Mesendoderm (in vitro differentiated cells): Measurements from ENCODE around the gene GJB3.

Source experiments
- DNase-seq: peaks from one replicate; pipeline ENCODE4 v3.0.0; 2013
- H2AK5ac ChIP-seq: 2 replicates; pipeline ENCODE4 v1.6.1; 2013; ENCODE audit warnings: low read length, inconsistent platforms
- H2BK120ac ChIP-seq: 2 replicates; pipeline ENCODE4 v1.6.1; 2013; ENCODE audit warnings: low read depth, mild to moderate bottlenecking, low read length, moderate library complexity, mixed read lengths
- H2BK15ac ChIP-seq: replicated peaks from 2 replicates; pipeline ENCODE4 v1.6.1; 2013; ENCODE audit warnings: low read depth, mild to moderate bottlenecking, moderate library complexity
- H2BK5ac ChIP-seq: 2 replicates; pipeline ENCODE4 v1.6.1; 2013; ENCODE audit warnings: low read length, inconsistent platforms
- H3K18ac ChIP-seq: 2 replicates; pipeline ENCODE4 v1.6.1; 2013; ENCODE audit warnings: mild to moderate bottlenecking, low read length, mixed read lengths
- H3K23ac ChIP-seq: one replicate; pipeline ENCODE4 v1.6.1; 2013; ENCODE audit warnings: low read length
- H3K27ac ChIP-seq: 2 replicates; pipeline ENCODE4 v1.5.1; 2013; ENCODE audit warnings: low read depth, mild to moderate bottlenecking, inconsistent platforms, low read length, moderate library complexity
- H3K27me3 ChIP-seq: 2 replicates; pipeline ENCODE4 v1.6.1; 2013; ENCODE audit warnings: low read length, control low read depth, mild to moderate bottlenecking, inconsistent platforms; ENCODE audit not compliant: insufficient read depth, poor library complexity
- H3K36me3 ChIP-seq: 2 replicates; pipeline ENCODE4 v1.6.1; 2013; ENCODE audit warnings: low read length, inconsistent platforms; ENCODE audit not compliant: control insufficient read depth, insufficient read depth
- H3K4ac ChIP-seq: one replicate; pipeline ENCODE4 v1.6.1; 2013; ENCODE audit warnings: low read depth, mild to moderate bottlenecking, low read length, moderate library complexity
- H3K4me1 ChIP-seq: 2 replicates; pipeline ENCODE4 v1.6.1; 2013; ENCODE audit warnings: low read depth, low read length, inconsistent platforms; ENCODE audit not compliant: control insufficient read depth
- H3K4me2 ChIP-seq: 2 replicates; pipeline ENCODE4 v1.6.1; 2013; ENCODE audit warnings: low read length
- H3K4me3 ChIP-seq: 2 replicates; pipeline ENCODE4 v1.5.1; 2013; ENCODE audit warnings: mild to moderate bottlenecking, low read length
- H3K56ac ChIP-seq: one replicate; pipeline ENCODE4 v1.6.1; 2013; ENCODE audit warnings: low read length
- H3K79me1 ChIP-seq: 2 replicates; pipeline ENCODE4 v1.6.1; 2013; ENCODE audit warnings: low read length, inconsistent platforms
- H3K79me2 ChIP-seq: 2 replicates; pipeline ENCODE4 v1.6.1; 2013; ENCODE audit warnings: mild to moderate bottlenecking, low read length; ENCODE audit not compliant: control insufficient read depth, insufficient read depth
- H3K9ac ChIP-seq: 2 replicates; pipeline ENCODE4 v1.6.1; 2013; ENCODE audit warnings: low read length, inconsistent platforms
- H4K5ac ChIP-seq: one replicate; pipeline ENCODE4 v1.6.1; 2013; ENCODE audit warnings: low read length
- H4K8ac ChIP-seq: one replicate; pipeline ENCODE4 v1.6.1; 2013; ENCODE audit warnings: low read depth, mild to moderate bottlenecking, control low read depth, low read length, moderate library complexity
- WGBS: extraction: QIAGEN DNeasy Blood & Tissue Kit; methylation state at CpG from one replicate; pipeline ENCODE4 v1.1.7; 2013; ENCODE audit warnings: low lambda C conversion rate, missing lambda C conversion rate; ENCODE audit not compliant: insufficient coverage; ENCODE audit errors: extremely low coverage; 5-methylcytosine and 5-hydroxymethylcytosine counted together

The GJB3 gene

DNA sequence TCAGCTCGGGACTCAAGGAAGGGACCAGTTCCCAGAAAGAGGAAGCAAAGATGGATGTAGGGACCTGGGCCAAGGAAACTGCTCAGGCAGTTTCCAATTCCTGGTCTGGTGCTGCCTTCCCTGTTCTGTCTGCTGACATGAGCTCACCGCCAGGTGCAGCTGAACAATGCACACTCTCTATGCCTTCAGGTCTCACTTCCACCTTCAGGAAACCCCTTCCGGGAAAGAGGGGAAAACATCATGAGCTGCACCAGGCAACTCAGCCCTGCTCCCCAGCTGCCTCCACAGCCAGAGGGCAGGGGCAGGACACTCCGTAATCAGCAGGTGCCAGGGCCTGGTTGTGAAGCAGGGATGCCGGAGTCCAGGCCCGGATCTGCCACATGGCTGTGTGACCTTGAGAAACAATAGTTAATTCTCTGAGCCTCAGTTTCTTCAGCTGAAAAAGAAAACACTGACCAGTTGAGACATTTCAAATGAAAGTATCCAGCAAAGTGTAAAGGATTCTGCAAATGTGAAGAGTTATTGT is 50.8 kb downstream of the GJB3 start:
- Histone ChIP-seq H3K79me2 (no peaks in the 10 kb centered on the region), H3K79me1 (no peaks in the 10 kb centered on the region), H2BK15ac (no peak overlapping the region), H3K27me3 (no peaks in the 10 kb centered on the region), H3K36me3 (no peaks in the 10 kb centered on the region), H4K5ac (no peak overlapping the region), H3K4me3 (no peak overlapping the region), H3K9ac (no peak overlapping the region), H3K4ac (no peak overlapping the region), H3K27ac (no peak overlapping the region), H2AK5ac (no peak overlapping the region), H3K4me1 (no peaks in the 10 kb centered on the region), H2BK5ac (no peak overlapping the region), H3K56ac (no peak overlapping the region), H3K18ac (no peak overlapping the region), H4K8ac (no peak overlapping the region), H2BK120ac (no peak overlapping the region), H3K23ac (no peak overlapping the region), H3K4me2 (no peak overlapping the region)
- no peak for DNase-seq
- WGBS = no CpG with 5 or more reads among the region's 6 CpGs

DNA sequence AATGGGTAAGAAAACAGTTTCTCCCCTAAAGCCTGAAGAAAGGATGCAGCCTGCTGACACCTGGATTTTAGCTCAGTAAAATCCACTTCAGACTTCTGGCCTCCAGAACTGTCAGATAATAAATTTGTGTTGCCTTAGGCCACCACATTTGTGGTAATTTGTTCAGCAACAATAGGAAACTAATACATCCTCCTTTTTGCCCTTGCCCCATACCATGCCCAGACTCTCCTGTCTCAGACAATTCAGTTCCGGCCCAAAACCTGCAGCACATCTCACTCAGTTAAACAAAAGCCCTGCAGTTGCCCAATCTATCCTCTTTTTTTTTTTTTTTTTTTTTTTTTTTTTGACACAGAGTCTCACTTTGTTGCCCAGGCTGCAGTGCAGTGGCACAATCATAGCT is 52.7 kb downstream of the GJB3 start:
- Histone ChIP-seq H2AK5ac (no peak overlapping the region), H2BK15ac (no peak overlapping the region), H3K27ac (no peak overlapping the region), H3K4me2 (no peak overlapping the region), H3K56ac (no peak overlapping the region), H3K36me3 (no peaks in the 10 kb centered on the region), H3K4me1 (no peaks in the 10 kb centered on the region), H4K5ac (no peak overlapping the region), H4K8ac (no peak overlapping the region), H3K18ac (no peak overlapping the region), H3K9ac (no peak overlapping the region), H3K79me2 (no peaks in the 10 kb centered on the region), H2BK120ac (no peak overlapping the region), H3K4me3 (no peak overlapping the region), H3K4ac (no peak overlapping the region), H3K23ac (no peak overlapping the region), H3K27me3 (no peaks in the 10 kb centered on the region), H3K79me1 (no peaks in the 10 kb centered on the region), H2BK5ac (no peak overlapping the region)
- no CpG with 5 or more reads among the region's 1 CpG for WGBS
- DNase-seq = no peak
